Subcutaneous preadipocyte (primary cell): ENCODE results near the gene NEURL2. TPM values are rescaled to one million over a fixed set of nuclear protein-coding genes. Genes with fewer than 3 reads are reported as not detected.

Source experiments
- total RNA-seq: library from RNA; depleted of rRNA; stranded (reverse); fragments of >200 nt; gene quantifications from 2 replicates; pipeline ENCODE4 v1.2.3, GENCODE V29; 2012

NEURL2 gene
- total RNA-seq: 2.6 and 2.7 TPM in 2 replicates

GRCh38 chr20:45890985-45891983 lies at the start of gene NEURL2, which contains the start of gene CTSA:
Gene NEURL2, minus strand, starts transcription at chr20:45891208. Its CDS starts 217 bp downstream, at chr20:45890991.
Gene CTSA, plus strand, starts transcription at chr20:45891335. Its CDS starts 234 bp downstream, at chr20:45891569.

GRCh38 chr20:45934586-45935415 lies 43.8 kb upstream of the NEURL2 start, which contains the start of gene PCIF1:
Gene PCIF1, plus strand, starts transcription at chr20:45934683. Its CDS starts 4,317 bp downstream, at chr20:45939000.

GRCh38 chr20:45911486-45912343 lies 20.7 kb upstream of the NEURL2 start, which contains the start of gene PLTP:
Gene PLTP, minus strand, starts transcription at chr20:45912155. Its CDS starts 703 bp downstream, at chr20:45911452.

GRCh38 chr20:45887346-45887715 lies 3.7 kb downstream of the NEURL2 start, which contains the start of gene SPATA25:
Gene SPATA25, minus strand, starts transcription at chr20:45887622. Its CDS starts 32 bp downstream, at chr20:45887590.

GRCh38 chr20:45880988-45881788 lies 9.8 kb downstream of the NEURL2 start, which contains the start of gene ZSWIM1:
Gene ZSWIM1, plus strand, starts transcription at chr20:45881227. Its CDS starts 1,366 bp downstream, at chr20:45882593.

GRCh38 chr20:45857114-45857881 lies 33.7 kb downstream of the NEURL2 start, which contains the start of the genes ACOT8 and ZSWIM3:
Gene ACOT8, minus strand, starts transcription at chr20:45857392. Its CDS starts 77 bp downstream, at chr20:45857315.
Gene ZSWIM3, plus strand, starts transcription at chr20:45857614. Its CDS starts 212 bp downstream, at chr20:45857826.

Other genes starting within 250 kb of the NEURL2 start
- not detected in 2 replicates for gene WFDC11, start 221.0 kb downstream of the NEURL2 start, total RNA-seq
- gene WFDC13, start 189.2 kb downstream of the NEURL2 start, total RNA-seq: not detected in 2 replicates
- gene WFDC10B, start 186.2 kb downstream of the NEURL2 start, total RNA-seq: not detected in 2 replicates
- not detected in 2 replicates for gene SPINT4, start 168.9 kb downstream of the NEURL2 start, total RNA-seq
- gene WFDC3, start 99.3 kb downstream of the NEURL2 start, total RNA-seq: 0.20 and 0.73 TPM in 2 replicates
- 13.5 and 15.4 TPM in 2 replicates for gene DNTTIP1, start 99.3 kb downstream of the NEURL2 start, total RNA-seq
- gene UBE2C, start 78.6 kb downstream of the NEURL2 start, total RNA-seq: 31.2 and 36.4 TPM in 2 replicates
- 0.73 TPM in 1 of 2 replicates, not detected in the other for gene TNNC2, start 63.9 kb downstream of the NEURL2 start, total RNA-seq
- 87.6 and 101 TPM in 2 replicates for gene SNX21, start 57.4 kb downstream of the NEURL2 start, total RNA-seq
- 25.6 and 30.1 TPM in 2 replicates for gene ACOT8, start 33.8 kb downstream of the NEURL2 start, total RNA-seq
- 3.9 and 4.8 TPM in 2 replicates for gene ZSWIM3, start 33.6 kb downstream of the NEURL2 start, total RNA-seq
- gene ZSWIM1, start 10.0 kb downstream of the NEURL2 start, total RNA-seq: 10.4 and 11.0 TPM in 2 replicates
- 1.4 and 1.5 TPM in 2 replicates for gene SPATA25, start 3.6 kb downstream of the NEURL2 start, total RNA-seq
- 90.1 and 95.2 TPM in 2 replicates for gene CTSA, start 127 bp upstream of the NEURL2 start, total RNA-seq
- 6.6 and 33.1 TPM in 2 replicates for gene PLTP, start 20.9 kb upstream of the NEURL2 start, total RNA-seq
- 10.7 and 11.3 TPM in 2 replicates for gene PCIF1, start 43.5 kb upstream of the NEURL2 start, total RNA-seq
- gene ZNF335, start 81.0 kb upstream of the NEURL2 start, total RNA-seq: 16.9 and 23.7 TPM in 2 replicates
- not detected in 2 replicates for gene MMP9, start 117.7 kb upstream of the NEURL2 start, total RNA-seq
- gene SLC12A5, start 138.0 kb upstream of the NEURL2 start, total RNA-seq: not detected in 2 replicates
- gene NCOA5, start 198.8 kb upstream of the NEURL2 start, total RNA-seq: 12.9 and 20.7 TPM in 2 replicates
- gene CD40, start 227.1 kb upstream of the NEURL2 start, total RNA-seq: 4.7 and 9.6 TPM in 2 replicates